ENCODE results near the gene AKAP13.

AKAP13 gene

GRCh38 chr15:85539491-85539890 lies 159.1 kb downstream of the AKAP13 start:
- no peak for DNase-seq (ENCODE audit: low read depth)

- DNase-seq (ENCODE audit: low read depth), result no peak
These were observed 159.8 kb downstream of the AKAP13 start for GRCh38 chr15:85540085-85540797.

GRCh38 chr15:85541744-85542143 lies 161.3 kb downstream of the AKAP13 start:
- no peak for DNase-seq (ENCODE audit: low read depth)

GRCh38 chr15:85542488-85542887 lies 162.1 kb downstream of the AKAP13 start:
- no peak for DNase-seq (ENCODE audit: low read depth)

GRCh38 chr15:85542895-85543331 lies 162.5 kb downstream of the AKAP13 start:
- no peak for DNase-seq (ENCODE audit: low read depth)

GRCh38 chr15:85543741-85544155 lies 163.3 kb downstream of the AKAP13 start:
- no peak for DNase-seq (ENCODE audit: low read depth)

GRCh38 chr15:85545185-85545584 lies 164.8 kb downstream of the AKAP13 start:
- no peak for DNase-seq (ENCODE audit: low read depth)

GRCh38 chr15:85545752-85546151 lies 165.3 kb downstream of the AKAP13 start:
- no peak for DNase-seq (ENCODE audit: low read depth)

GRCh38 chr15:85547386-85547785 lies 167.0 kb downstream of the AKAP13 start:
- no peak for DNase-seq (ENCODE audit: low read depth)

GRCh38 chr15:85550283-85550682 lies 169.9 kb downstream of the AKAP13 start:
- no peak for DNase-seq (ENCODE audit: low read depth)

GRCh38 chr15:85551221-85551832 lies 170.9 kb downstream of the AKAP13 start:
- DNase-seq (ENCODE audit: low read depth), result no peak

GRCh38 chr15:85554852-85555521 lies 174.6 kb downstream of the AKAP13 start:
- DNase-seq (ENCODE audit: low read depth), result no peak

GRCh38 chr15:85555875-85556617 lies 175.6 kb downstream of the AKAP13 start:
- no peak for DNase-seq (ENCODE audit: low read depth)

GRCh38 chr15:85556618-85556895 lies 176.2 kb downstream of the AKAP13 start:
- no peak for DNase-seq (ENCODE audit: low read depth)

GRCh38 chr15:85557385-85557784 lies 177.0 kb downstream of the AKAP13 start:
- no peak for DNase-seq (ENCODE audit: low read depth)

- DNase-seq (ENCODE audit: low read depth), result no peak
These were observed 178.4 kb downstream of the AKAP13 start for GRCh38 chr15:85558848-85559247.

GRCh38 chr15:85559530-85559929 lies 179.1 kb downstream of the AKAP13 start:
- DNase-seq (ENCODE audit: low read depth), result no peak

GRCh38 chr15:85562824-85563223 lies 182.4 kb downstream of the AKAP13 start:
- DNase-seq (ENCODE audit: low read depth), result no peak

- DNase-seq (ENCODE audit: low read depth), result no peak
These were observed 182.9 kb downstream of the AKAP13 start for GRCh38 chr15:85563328-85563727.

GRCh38 chr15:85563731-85564130 lies 183.3 kb downstream of the AKAP13 start:
- DNase-seq (ENCODE audit: low read depth), result no peak

- DNase-seq (ENCODE audit: low read depth), result no peak
These were observed 184.3 kb downstream of the AKAP13 start for GRCh38 chr15:85564686-85565085.

GRCh38 chr15:85568261-85568808 lies 187.9 kb downstream of the AKAP13 start:
- DNase-seq (ENCODE audit: low read depth), result no peak
